CD4-positive, CD25-positive, alpha-beta regulatory T cell (primary cell): Measurements from ENCODE around the gene SUCLG1. TPM values are rescaled to one million over a fixed set of nuclear protein-coding genes. Genes with fewer than 3 reads are reported as not detected.
A peak's percentile ranks its signal among the peaks of the same experiment; 100 is the strongest.

Experiments
- ATAC-seq, 2 donors: fragments of 150-1000 bp; cut with Tn5 transposase; one replicate each; pipeline ENCODE4 v1.10.0; 2021; ENCODE audit warnings: low read depth in 2 of 2, moderate number of reproducible peaks in 2 of 2, moderate library complexity in 1 of 2
- DNase-seq, 3 donors: peaks; one replicate each; pipeline versions ENCODE4 v3.0.0 to v3.0.0-alpha.2; 2012 to 2022; ENCODE audit warnings: mixed read lengths in 1 of 3
- H3K27ac ChIP-seq: one replicate; pipeline ENCODE4 v1.7.0; 2013; ENCODE audit warnings: mild to moderate bottlenecking, low read length; ENCODE audit not compliant: insufficient read depth, poor library complexity, severe bottlenecking
- H3K27me3 ChIP-seq: one replicate; pipeline ENCODE4 v1.7.0; 2013; ENCODE audit warnings: low read length; ENCODE audit not compliant: control insufficient read depth, insufficient read depth
- H3K36me3 ChIP-seq: one replicate; pipeline ENCODE4 v1.7.0; 2013; ENCODE audit warnings: mild to moderate bottlenecking, low read length, moderate library complexity; ENCODE audit not compliant: control insufficient read depth, insufficient read depth
- H3K4me1 ChIP-seq: 2 replicates; pipeline ENCODE4 v1.7.0; 2013; ENCODE audit warnings: mild to moderate bottlenecking, low read length; ENCODE audit not compliant: insufficient read depth, control insufficient read depth, poor library complexity, severe bottlenecking
- H3K4me3 ChIP-seq: one replicate; pipeline ENCODE4 v1.7.0; 2013; ENCODE audit warnings: low read depth, mild to moderate bottlenecking, low read length, moderate library complexity
- H3K9me3 ChIP-seq, 2 experiments: 1 replicate in 1 of 2; 2 replicates in 1 of 2; pipeline ENCODE4 v1.7.0; 2013; ENCODE audit warnings: low read length in 2 of 2, mild to moderate bottlenecking in 1 of 2, moderate library complexity in 1 of 2; ENCODE audit not compliant: control insufficient read depth in 2 of 2
- H3K27ac Mint-ChIP-seq, 3 donors: one replicate each; pipeline ENCODE4 v1.8.0; 2020 to 2022; ENCODE audit warnings: mild to moderate bottlenecking in 3 of 3, mixed read lengths in 3 of 3, moderate library complexity in 2 of 3
- H3K27me3 Mint-ChIP-seq: one replicate; pipeline ENCODE4 v1.8.0; 2022; ENCODE audit warnings: mild to moderate bottlenecking, mixed read lengths
- H3K36me3 Mint-ChIP-seq: one replicate; pipeline ENCODE4 v1.8.0; 2020; ENCODE audit warnings: mixed read lengths
- H3K4me1 Mint-ChIP-seq, 4 donors: one replicate each; pipeline ENCODE4 v1.8.0; 2020 to 2022; ENCODE audit warnings: mixed read lengths in 4 of 4, mild to moderate bottlenecking in 1 of 4
- H3K4me3 Mint-ChIP-seq, 4 donors: one replicate each; pipeline ENCODE4 v1.8.0; 2020 to 2022; ENCODE audit warnings: mild to moderate bottlenecking in 4 of 4, mixed read lengths in 4 of 4, moderate library complexity in 3 of 4
- H3K9me3 Mint-ChIP-seq, 7 donors: one replicate each; pipeline ENCODE4 v1.8.0; 2020 to 2022; ENCODE audit warnings: mixed read lengths in 7 of 7, mild to moderate bottlenecking in 3 of 7, moderate library complexity in 2 of 7
- polyA plus RNA-seq, 4 donors: library from polyadenylated mRNA; unstranded; fragments of 300-500 nt; fragmentation: Illumina TruSeq; gene quantifications; one replicate each; pipeline ENCODE4 v1.2.3, GENCODE V29; 2021
- total RNA-seq: library from RNA; stranded (reverse); gene quantifications from one replicate; pipeline ENCODE4 v1.2.3, GENCODE V29; 2022

SUCLG1 gene
- total and polyA plus RNA-seq, 5 donors from 2014 or later, result 47.4 to 116 (median 96.4) TPM

DNA sequence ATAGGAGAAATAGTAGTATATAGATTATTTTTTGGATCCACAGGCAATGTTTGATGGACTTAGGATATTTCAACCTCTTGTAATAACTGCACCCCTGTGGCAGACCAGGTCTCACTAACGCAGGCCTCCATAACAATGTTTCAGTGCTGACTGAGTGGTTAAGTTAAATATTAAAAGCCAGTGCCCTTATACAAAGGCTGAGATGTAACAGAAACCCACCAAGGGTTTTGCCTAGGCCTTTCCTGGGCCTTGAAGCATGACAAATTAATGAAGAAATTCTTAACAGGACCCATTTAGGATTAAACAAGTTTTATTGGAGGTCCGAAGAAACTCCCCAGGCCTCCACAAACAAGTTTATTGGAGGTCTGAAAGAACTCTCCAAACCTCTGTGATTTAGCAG is 1.6 kb upstream of the SUCLG1 start:
- Mint-ChIP-seq H3K27me3 (no peaks in the 10 kb centered on the region), H3K27ac (no peak overlapping the region), H3K4me1 (peaks cover 22 to 48% (median 36%) of the 10 kb centered on the region in 4 donors), H3K4me3 (peak overlapping the region in 2 of 4 donors; percentile 15 to 95), H3K36me3 (no peaks in the 10 kb centered on the region), H3K9me3 (peaks cover 0 to 2% (median 0%) of the 10 kb centered on the region in 7 donors)
- H3K4me3 ChIP-seq, result no peak overlapping the region
- H3K27ac ChIP-seq, result no peak overlapping the region
- no peaks in the 10 kb centered on the region for H3K27me3 ChIP-seq
- H3K4me1 ChIP-seq, result peaks cover 32% of the 10 kb centered on the region
- DNase-seq, result no peak
- no peaks in the 10 kb centered on the region for H3K36me3 ChIP-seq
- ATAC-seq, result no peak
- H3K9me3 ChIP-seq, result no peaks in the 10 kb centered on the region

DNA sequence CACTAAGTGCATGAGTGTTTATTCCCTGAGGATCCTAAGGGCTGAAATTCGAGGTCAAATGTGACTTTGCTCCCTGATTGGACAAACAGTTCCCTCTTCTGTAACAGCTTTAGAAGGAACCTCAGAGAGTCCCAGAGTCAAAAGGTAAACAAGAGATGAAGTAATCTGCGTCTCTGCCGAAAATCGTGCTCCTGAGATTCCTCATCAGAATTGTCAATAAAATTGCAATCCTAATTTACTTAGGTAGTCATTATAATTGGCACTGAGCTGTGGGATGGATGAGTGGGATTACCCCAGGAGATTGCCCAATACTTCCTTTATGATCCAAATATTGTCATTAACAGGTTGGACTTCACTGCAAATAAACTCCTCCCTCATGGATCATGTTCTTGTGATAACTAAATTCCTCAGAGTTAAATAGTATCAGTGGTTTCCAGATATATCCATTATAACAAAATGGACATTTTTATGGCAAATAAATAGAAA is 907 bp upstream of the SUCLG1 start:
- H3K4me3 Mint-ChIP-seq, result peak overlapping the region; percentile 91 to 96 (median 95)
- Histone ChIP-seq H3K4me1 (peaks cover 32% of the 10 kb centered on the region), H3K4me3 (peak overlapping the region; percentile 82), H3K36me3 (no peaks in the 10 kb centered on the region), H3K27me3 (no peaks in the 10 kb centered on the region), H3K27ac (no peak overlapping the region), H3K9me3 (no peaks in the 10 kb centered on the region)
- DNase-seq (no peak), ATAC-seq (no peak)
- H3K27me3 Mint-ChIP-seq, result no peaks in the 10 kb centered on the region
- H3K4me1 Mint-ChIP-seq, result peaks cover 22 to 48% (median 37%) of the 10 kb centered on the region in 4 donors
- H3K9me3 Mint-ChIP-seq, result peaks cover 0 to 2% (median 0%) of the 10 kb centered on the region in 7 donors
- no peaks in the 10 kb centered on the region for H3K36me3 Mint-ChIP-seq
- H3K27ac Mint-ChIP-seq, result peak overlapping the region in 2 of 3 donors; percentile 94 to 99

DNA sequence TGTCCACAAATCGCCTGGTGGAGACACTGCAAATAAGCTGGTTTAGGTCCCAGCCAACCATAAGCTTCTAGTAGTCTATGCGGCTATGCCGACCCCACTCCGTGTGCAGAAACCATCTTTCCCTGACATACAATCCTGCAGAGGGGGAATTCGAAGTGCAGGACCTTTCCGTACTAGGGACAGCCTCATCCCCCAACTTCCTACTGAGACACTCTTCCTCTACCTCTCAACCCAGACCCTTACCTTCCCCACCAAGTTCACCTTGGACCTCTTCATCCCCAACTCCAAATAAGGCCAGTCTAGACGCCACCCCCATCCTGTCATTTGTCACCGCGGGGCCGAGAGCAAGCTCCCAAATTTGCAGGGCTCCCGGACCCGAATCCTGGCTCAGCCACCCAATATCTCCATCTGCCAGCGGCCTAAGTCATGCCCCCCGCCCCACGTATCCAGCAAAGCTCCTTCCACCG is 496 bp downstream of the SUCLG1 start:
- Histone ChIP-seq H3K27me3 (no peaks in the 10 kb centered on the region), H3K4me1 (peaks cover 32% of the 10 kb centered on the region), H3K9me3 (no peaks in the 10 kb centered on the region), H3K4me3 (peak overlapping the region; percentile 82), H3K27ac (peak overlapping the region; percentile 90), H3K36me3 (peaks cover 2% of the 10 kb centered on the region)
- Mint-ChIP-seq H3K9me3 (no peaks in the 10 kb centered on the region), H3K4me1 (peaks cover 28 to 58% (median 43%) of the 10 kb centered on the region in 4 donors), H3K27ac (peak overlapping the region; percentile 85 to 99 (median 94)), H3K27me3 (no peaks in the 10 kb centered on the region), H3K36me3 (no peaks in the 10 kb centered on the region), H3K4me3 (peak overlapping the region; percentile 91 to 96 (median 95))
- ATAC-seq (peak in 1 of 2 donors; percentile 1), DNase-seq (peak in 2 of 3 donors; percentile 9 to 41)

DNA sequence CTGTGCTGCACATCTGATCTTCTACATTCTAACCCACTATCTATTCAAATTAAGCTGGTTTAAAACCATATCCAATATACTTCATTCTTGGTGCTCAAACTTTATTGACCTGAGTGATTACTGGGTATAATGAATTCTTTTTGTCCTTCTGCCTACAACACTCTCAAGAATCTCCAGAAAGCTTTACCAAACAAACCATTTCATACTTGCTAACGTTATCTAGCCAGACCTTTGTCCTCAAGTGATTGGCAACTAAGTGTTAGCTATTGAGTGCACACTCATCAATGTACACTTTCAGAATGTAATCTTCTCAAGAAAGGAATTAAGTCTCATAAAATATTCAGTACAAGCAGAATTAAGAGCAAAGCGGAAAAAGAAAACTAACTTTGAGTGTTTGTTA is 1.4 kb downstream of the SUCLG1 start:
- H3K4me3 Mint-ChIP-seq, result peak overlapping the region; percentile 91 to 96 (median 95)
- Histone ChIP-seq H3K9me3 (no peaks in the 10 kb centered on the region), H3K4me3 (peak overlapping the region; percentile 82), H3K27ac (no peak overlapping the region), H3K36me3 (peaks cover 2% of the 10 kb centered on the region), H3K27me3 (no peaks in the 10 kb centered on the region), H3K4me1 (peaks cover 32% of the 10 kb centered on the region)
- no peaks in the 10 kb centered on the region for H3K27me3 Mint-ChIP-seq
- no peaks in the 10 kb centered on the region for H3K9me3 Mint-ChIP-seq
- ATAC-seq (no peak), DNase-seq (no peak)
- H3K27ac Mint-ChIP-seq, result peak overlapping the region in 2 of 3 donors; percentile 23 to 94
- H3K36me3 Mint-ChIP-seq, result no peaks in the 10 kb centered on the region
- H3K4me1 Mint-ChIP-seq, result peaks cover 32 to 63% (median 47%) of the 10 kb centered on the region in 4 donors

DNA sequence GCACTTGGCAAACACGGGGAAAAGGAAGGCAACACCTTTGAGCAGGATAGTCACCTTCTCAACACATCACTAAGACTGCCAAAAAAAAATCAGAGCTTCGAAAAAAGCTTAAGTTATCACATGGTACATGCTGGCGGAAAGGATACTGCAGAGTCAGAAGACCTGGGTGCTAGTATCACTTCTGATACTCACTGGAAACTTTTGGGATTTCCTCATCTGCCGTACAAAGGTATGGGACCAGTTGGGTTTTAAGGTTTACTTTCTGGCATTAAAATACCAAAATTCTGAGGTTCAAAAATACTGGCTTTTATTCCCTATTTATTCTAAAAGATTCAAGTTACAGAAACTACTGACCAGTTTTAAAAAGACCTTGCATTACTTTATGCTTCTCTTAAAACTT is 2.9 kb downstream of the SUCLG1 start:
- H3K9me3 ChIP-seq, result no peaks in the 10 kb centered on the region
- Mint-ChIP-seq H3K27me3 (no peaks in the 10 kb centered on the region), H3K4me1 (peaks cover 39 to 74% (median 60%) of the 10 kb centered on the region in 4 donors), H3K4me3 (peak overlapping the region in 2 of 4 donors; percentile 18 to 95), H3K9me3 (no peaks in the 10 kb centered on the region), H3K36me3 (no peaks in the 10 kb centered on the region), H3K27ac (no peak overlapping the region)
- peaks cover 2% of the 10 kb centered on the region for H3K36me3 ChIP-seq
- DNase-seq (no peak), ATAC-seq (no peak)
- peaks cover 32% of the 10 kb centered on the region for H3K4me1 ChIP-seq
- no peaks in the 10 kb centered on the region for H3K27me3 ChIP-seq
- H3K4me3 ChIP-seq, result peak overlapping the region; percentile 34
- H3K27ac ChIP-seq, result no peak overlapping the region

DNA sequence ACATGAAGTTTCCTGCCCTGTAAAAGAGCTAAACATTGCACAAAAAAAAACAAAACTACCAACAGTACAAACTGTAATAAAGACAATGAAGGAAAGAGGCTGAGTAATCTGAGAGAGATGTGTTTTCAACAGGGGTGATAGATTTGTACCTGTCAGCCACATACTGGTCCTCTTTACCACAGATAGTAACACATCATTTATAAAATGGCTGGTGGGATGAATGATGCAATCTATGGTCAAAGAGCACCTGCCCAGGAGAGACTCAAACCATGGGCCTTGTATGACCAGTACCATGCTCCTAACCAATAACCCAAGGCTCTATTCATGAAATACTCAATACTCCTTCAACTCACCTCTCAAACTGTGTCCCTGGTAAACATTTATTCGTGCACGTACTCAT is 4.5 kb downstream of the SUCLG1 start:
- no peak for ATAC-seq
- H3K36me3 ChIP-seq, result peaks cover 2% of the 10 kb centered on the region

DNA sequence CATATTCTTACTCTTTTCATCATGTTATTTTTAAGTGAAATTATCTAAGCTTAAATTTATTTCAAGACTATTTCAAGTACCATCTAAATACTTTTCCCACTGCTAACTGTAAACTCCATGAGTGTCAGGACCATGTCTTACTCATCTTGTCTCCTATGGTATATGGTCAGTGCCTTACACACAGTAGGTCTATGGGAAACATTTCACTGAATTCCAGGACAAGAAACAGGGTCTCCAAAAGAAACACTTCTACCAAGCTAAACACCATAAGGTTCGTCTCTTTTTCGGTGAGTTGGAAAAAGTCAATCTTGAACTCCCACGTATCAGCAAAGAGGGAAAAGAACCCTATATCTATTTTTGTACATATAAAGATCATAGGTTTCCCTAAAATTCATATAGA is 6.5 kb downstream of the SUCLG1 start:
- DNase-seq (no peak), ATAC-seq (no peak)
- Mint-ChIP-seq H3K4me3 (peak overlapping the region in 1 of 4 donors; percentile 10), H3K27me3 (no peaks in the 10 kb centered on the region), H3K4me1 (peaks cover 30 to 68% (median 58%) of the 10 kb centered on the region in 4 donors), H3K9me3 (no peaks in the 10 kb centered on the region), H3K27ac (peak overlapping the region in 1 of 3 donors; percentile 23), H3K36me3 (no peaks in the 10 kb centered on the region)
- Histone ChIP-seq H3K4me1 (peaks cover 13% of the 10 kb centered on the region), H3K27me3 (no peaks in the 10 kb centered on the region), H3K9me3 (no peaks in the 10 kb centered on the region), H3K27ac (no peak overlapping the region), H3K4me3 (no peak overlapping the region), H3K36me3 (peaks cover 15% of the 10 kb centered on the region)

More for the DNA sequence above, 4.5 kb downstream of the SUCLG1 start:
- no peak overlapping the region for H3K27ac ChIP-seq
- no peaks in the 10 kb centered on the region for H3K9me3 Mint-ChIP-seq
- peaks cover 39 to 82% (median 69%) of the 10 kb centered on the region in 4 donors for H3K4me1 Mint-ChIP-seq
- DNase-seq, result no peak
- no peaks in the 10 kb centered on the region for H3K27me3 Mint-ChIP-seq
- peak overlapping the region in 1 of 4 donors; percentile 16 for H3K4me3 Mint-ChIP-seq
- no peaks in the 10 kb centered on the region for H3K36me3 Mint-ChIP-seq
- peak overlapping the region in 2 of 3 donors; percentile 1 to 67 for H3K27ac Mint-ChIP-seq
- H3K9me3 ChIP-seq, result no peaks in the 10 kb centered on the region
- no peaks in the 10 kb centered on the region for H3K27me3 ChIP-seq
- peaks cover 24% of the 10 kb centered on the region for H3K4me1 ChIP-seq
- no peak overlapping the region for H3K4me3 ChIP-seq

DNA sequence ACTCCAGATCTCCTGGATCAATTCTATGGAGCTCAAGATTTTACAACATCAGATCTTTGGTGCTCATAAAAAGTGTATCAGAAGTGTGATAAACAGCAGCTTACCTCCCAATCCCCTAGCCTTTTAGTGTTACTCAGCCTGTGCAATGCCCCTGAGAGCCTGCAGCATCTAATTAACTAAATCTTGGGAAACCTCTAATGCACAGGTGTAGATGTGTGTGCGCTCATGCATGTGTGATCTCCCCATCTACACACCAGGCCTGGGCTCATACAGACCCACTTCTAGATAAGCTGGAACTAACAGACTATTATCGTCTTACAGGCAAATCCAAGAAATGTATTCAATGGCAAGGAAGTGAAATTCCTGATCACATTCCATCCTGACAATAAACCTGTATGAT is 7.5 kb downstream of the SUCLG1 start:
- Histone ChIP-seq H3K27ac (no peak overlapping the region), H3K36me3 (peaks cover 16% of the 10 kb centered on the region), H3K4me3 (no peak overlapping the region), H3K4me1 (peaks cover 3% of the 10 kb centered on the region), H3K27me3 (no peaks in the 10 kb centered on the region), H3K9me3 (no peaks in the 10 kb centered on the region)
- no peak overlapping the region for H3K4me3 Mint-ChIP-seq
- no peaks in the 10 kb centered on the region for H3K9me3 Mint-ChIP-seq
- H3K27ac Mint-ChIP-seq, result no peak overlapping the region
- H3K36me3 Mint-ChIP-seq, result no peaks in the 10 kb centered on the region
- ATAC-seq (no peak), DNase-seq (no peak)
- H3K27me3 Mint-ChIP-seq, result no peaks in the 10 kb centered on the region
- peaks cover 23 to 63% (median 53%) of the 10 kb centered on the region in 4 donors for H3K4me1 Mint-ChIP-seq
